ENCODE measurements around the gene APOC3. TPM values are rescaled to one million over a fixed set of nuclear protein-coding genes. Genes with fewer than 3 reads are reported as not detected.

Gene APOC3
- total RNA-seq, 3 donors from 2014 or later: not detected

DNA sequence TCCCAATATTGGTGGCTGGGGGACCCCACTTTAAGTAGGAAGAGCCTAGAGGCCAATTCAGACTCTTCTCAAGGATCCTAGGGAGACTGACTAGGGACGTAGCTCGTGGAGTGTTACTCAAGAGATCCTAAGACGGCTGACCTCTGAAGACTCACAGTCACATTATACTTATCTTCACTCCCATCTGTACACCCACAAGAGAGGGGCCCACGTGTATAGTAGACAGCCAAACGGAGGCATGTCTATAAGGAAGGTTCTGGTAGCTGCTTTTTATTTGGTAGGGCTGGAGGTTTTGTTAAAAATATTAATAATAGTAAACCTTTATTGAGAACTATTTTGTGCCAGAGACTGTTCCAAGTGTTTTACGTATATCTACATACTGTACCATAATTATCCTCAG, 30.6 kb downstream of the APOC3 start:
- TF ChIP-seq POLR2A (IDR thresholded peaks at IDR 0.05) (no peak), POLR2AphosphoS5 (IDR thresholded peaks at IDR 0.05) (no peak)
- TF ChIP-seq, protein P1, sequence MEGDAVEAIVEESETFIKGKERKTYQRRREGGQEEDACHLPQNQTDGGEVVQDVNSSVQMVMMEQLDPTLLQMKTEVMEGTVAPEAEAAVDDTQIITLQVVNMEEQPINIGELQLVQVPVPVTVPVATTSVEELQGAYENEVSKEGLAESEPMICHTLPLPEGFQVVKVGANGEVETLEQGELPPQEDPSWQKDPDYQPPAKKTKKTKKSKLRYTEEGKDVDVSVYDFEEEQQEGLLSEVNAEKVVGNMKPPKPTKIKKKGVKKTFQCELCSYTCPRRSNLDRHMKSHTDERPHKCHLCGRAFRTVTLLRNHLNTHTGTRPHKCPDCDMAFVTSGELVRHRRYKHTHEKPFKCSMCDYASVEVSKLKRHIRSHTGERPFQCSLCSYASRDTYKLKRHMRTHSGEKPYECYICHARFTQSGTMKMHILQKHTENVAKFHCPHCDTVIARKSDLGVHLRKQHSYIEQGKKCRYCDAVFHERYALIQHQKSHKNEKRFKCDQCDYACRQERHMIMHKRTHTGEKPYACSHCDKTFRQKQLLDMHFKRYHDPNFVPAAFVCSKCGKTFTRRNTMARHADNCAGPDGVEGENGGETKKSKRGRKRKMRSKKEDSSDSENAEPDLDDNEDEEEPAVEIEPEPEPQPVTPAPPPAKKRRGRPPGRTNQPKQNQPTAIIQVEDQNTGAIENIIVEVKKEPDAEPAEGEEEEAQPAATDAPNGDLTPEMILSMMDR (IDR thresholded peaks at IDR 0.05): no peak
- H3K27me3 ChIP-seq: no peaks in the 10 kb centered on the region
- no peak for DNase-seq (ENCODE audit: low spot score in 2 of 2)
- intact Hi-C loops (cut with DNase I; ENCODE audit: low total_unique reads): loop anchor here (2.0 kb wide), 1 partner anchor 36 kb away; no protein-coding TSS in a partner anchor
- H3K4me3 ChIP-seq: no peak overlapping the region
- H3K4me1 ChIP-seq: no peaks in the 10 kb centered on the region
- no peak overlapping the region for H3K27ac ChIP-seq
- no peaks in the 10 kb centered on the region for H3K9me3 ChIP-seq
- H3K36me3 ChIP-seq: peaks cover 6% of the 10 kb centered on the region

DNA sequence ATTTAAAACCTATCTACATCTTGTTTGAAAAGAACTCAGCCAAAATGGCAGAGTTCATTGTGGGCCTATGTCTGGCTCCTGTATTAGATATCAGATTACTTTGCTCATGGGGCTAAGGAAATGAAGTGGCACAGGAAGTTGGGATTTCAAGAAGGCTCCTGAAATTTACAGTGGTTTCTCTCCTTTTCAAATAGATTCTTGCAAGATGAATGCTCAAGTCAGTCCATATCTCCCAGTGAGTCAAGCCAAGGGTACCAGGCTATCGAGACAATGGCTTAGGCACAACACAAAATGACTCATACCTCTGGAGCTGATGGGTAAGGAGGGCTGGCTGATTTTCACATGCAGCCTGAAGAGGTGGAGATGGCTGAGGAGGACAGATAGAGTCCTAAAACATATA, 31.8 kb downstream of the APOC3 start:
- Histone ChIP-seq H3K27ac (no peak overlapping the region), H3K4me3 (no peak overlapping the region), H3K36me3 (peaks cover 6% of the 10 kb centered on the region), H3K9me3 (no peaks in the 10 kb centered on the region), H3K27me3 (no peaks in the 10 kb centered on the region), H3K4me1 (no peaks in the 10 kb centered on the region)
- TF ChIP-seq POLR2AphosphoS5 (IDR thresholded peaks at IDR 0.05) (no peak), POLR2A (IDR thresholded peaks at IDR 0.05) (no peak)
- TF ChIP-seq, protein P1 (IDR thresholded peaks at IDR 0.05): no peak
- no peak for DNase-seq (ENCODE audit: low spot score in 2 of 2)
- intact Hi-C loops (cut with DNase I; ENCODE audit: low total_unique reads): loop anchor here (2.0 kb wide), 1 partner anchor 35 kb away; no protein-coding TSS in a partner anchor

DNA sequence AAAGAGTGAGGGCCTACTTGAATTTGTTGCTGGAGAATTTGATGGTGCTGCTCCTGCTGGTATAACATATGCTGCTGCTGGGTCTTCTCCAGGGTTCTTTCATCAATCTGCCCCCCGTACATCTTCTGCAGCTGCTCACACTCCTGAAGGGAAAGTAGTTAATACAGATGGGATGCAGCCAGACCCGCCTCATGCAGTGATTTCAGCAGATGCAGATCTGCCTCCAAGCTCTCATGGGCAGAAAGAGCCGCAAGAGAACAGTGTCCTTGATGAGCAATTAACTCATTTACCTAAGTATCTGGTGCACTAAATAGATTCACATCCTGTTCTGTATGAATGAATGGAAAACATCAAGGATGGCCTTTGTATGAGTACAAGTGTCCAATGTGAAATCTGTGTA, 32.5 kb downstream of the APOC3 start:
- no peak for DNase-seq (ENCODE audit: low spot score in 2 of 2)
- no peaks in the 10 kb centered on the region for H3K27me3 ChIP-seq
- H3K9me3 ChIP-seq: no peaks in the 10 kb centered on the region
- intact Hi-C loops (cut with DNase I; ENCODE audit: low total_unique reads): no loop called here
- no peak overlapping the region for H3K27ac ChIP-seq
- H3K4me1 ChIP-seq: no peaks in the 10 kb centered on the region
- no peak overlapping the region for H3K4me3 ChIP-seq
- peaks cover 6% of the 10 kb centered on the region for H3K36me3 ChIP-seq
- TF ChIP-seq, protein P1 (IDR thresholded peaks at IDR 0.05): no peak
- TF ChIP-seq POLR2AphosphoS5 (IDR thresholded peaks at IDR 0.05) (no peak), POLR2A (IDR thresholded peaks at IDR 0.05) (no peak)

DNA sequence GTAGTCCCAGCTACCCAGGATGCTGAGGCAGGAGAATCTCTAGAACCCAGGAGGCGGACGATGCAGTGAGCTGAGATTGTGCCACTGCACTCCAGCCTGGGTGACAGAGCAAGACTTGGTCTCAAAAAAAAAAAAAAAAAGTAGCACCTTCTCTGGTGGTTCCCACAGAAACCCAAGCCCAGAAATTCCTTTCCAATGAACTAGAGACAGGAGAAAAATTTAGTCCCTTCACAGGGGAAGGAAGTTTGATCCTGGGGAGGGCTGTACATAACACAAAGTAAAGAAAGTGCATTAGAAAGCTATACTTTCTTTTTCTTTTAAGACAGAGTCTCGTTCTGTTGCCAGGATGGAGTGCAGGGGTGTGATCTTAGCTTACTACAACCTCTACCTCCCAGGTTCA, 33.2 kb downstream of the APOC3 start:
- no peak for DNase-seq (ENCODE audit: low spot score in 2 of 2)
- H3K27ac ChIP-seq: no peak overlapping the region
- H3K4me1 ChIP-seq: no peaks in the 10 kb centered on the region
- no peak overlapping the region for H3K4me3 ChIP-seq
- no peaks in the 10 kb centered on the region for H3K9me3 ChIP-seq
- intact Hi-C loops (cut with DNase I; ENCODE audit: low total_unique reads): no loop called here
- no peaks in the 10 kb centered on the region for H3K27me3 ChIP-seq
- H3K36me3 ChIP-seq: peaks cover 6% of the 10 kb centered on the region
- TF ChIP-seq POLR2AphosphoS5 (IDR thresholded peaks at IDR 0.05) (no peak), POLR2A (IDR thresholded peaks at IDR 0.05) (no peak)
- TF ChIP-seq, protein P1 (IDR thresholded peaks at IDR 0.05): no peak

DNA sequence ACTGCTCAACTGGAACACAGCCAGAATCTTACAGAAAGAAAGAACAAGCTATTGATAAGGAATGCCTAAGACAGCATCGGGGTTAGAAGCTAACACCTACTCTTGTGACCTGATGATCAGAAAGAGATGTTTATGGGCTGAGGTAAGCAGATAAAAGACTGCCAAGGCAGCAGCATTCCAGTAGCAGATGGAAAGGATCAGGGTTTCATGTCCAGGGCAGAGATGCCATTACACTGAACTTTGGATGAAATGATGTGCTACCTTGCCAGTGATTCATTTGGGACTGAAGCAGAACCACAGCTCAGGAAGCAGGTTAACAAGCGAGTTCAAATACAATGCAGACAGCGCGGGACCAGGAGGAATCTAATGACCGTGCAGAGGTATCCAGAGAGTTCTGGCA, 34.8 kb downstream of the APOC3 start:
- no peak for DNase-seq (ENCODE audit: low spot score in 2 of 2)
- TF ChIP-seq, protein P1 (IDR thresholded peaks at IDR 0.05): no peak
- no peak for TF ChIP-seq POLR2A (IDR thresholded peaks at IDR 0.05)
- no peak for TF ChIP-seq POLR2AphosphoS5 (IDR thresholded peaks at IDR 0.05)
- H3K9me3 ChIP-seq: no peaks in the 10 kb centered on the region
- intact Hi-C loops (cut with DNase I; ENCODE audit: low total_unique reads): no loop called here
- H3K27ac ChIP-seq: no peak overlapping the region
- no peak overlapping the region for H3K4me3 ChIP-seq
- no peaks in the 10 kb centered on the region for H3K27me3 ChIP-seq
- H3K4me1 ChIP-seq: no peaks in the 10 kb centered on the region
- H3K36me3 ChIP-seq: no peaks in the 10 kb centered on the region
